AG09319 (cell line): ENCODE results near the gene HIPK2.

Experiments
- DNase-seq: peaks from one replicate; pipeline ENCODE4 v3.0.0-alpha.2; 2010; ENCODE audit warnings: low read depth; ENCODE audit errors: extremely low read depth
- CTCF ChIP-seq: IDR thresholded peaks from 2 replicates; pipeline ENCODE4 v1.5.1; 2011; ENCODE audit warnings: low read depth, mild to moderate bottlenecking, inconsistent platforms, low read length, moderate library complexity

The HIPK2 gene

DNA sequence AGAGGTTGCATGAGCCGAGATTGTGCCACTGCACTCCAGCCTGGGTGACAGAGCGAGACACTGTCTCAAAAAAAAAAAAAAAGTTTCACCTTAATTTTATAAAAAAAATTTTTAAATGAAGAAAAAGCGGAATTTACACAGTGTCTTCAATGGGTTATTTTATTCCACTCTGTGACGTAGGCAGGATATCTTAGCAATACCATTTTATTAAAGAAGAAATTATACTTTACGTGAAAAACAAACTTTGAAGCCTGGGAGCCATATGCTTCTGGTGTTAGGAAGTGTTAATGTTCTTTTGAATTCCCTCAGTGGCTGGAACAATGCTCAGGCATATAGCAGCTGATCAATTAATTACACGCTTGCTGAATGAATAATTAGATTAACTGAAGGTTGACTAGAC is 176.6 kb downstream of the HIPK2 start:
- no peak for DNase-seq
- TF ChIP-seq CTCF, result no peak

- TF ChIP-seq CTCF, result no peak
- DNase-seq, result no peak
These were observed 177.5 kb downstream of the HIPK2 start for GRCh38 chr7:139600306-139600705.

- TF ChIP-seq CTCF, result no peak
- no peak for DNase-seq
These were observed 179.2 kb downstream of the HIPK2 start for GRCh38 chr7:139598642-139599041.

GRCh38 chr7:139597028-139597427 is 180.8 kb downstream of the HIPK2 start:
- DNase-seq, result no peak
- no peak for TF ChIP-seq CTCF

- DNase-seq, result no peak
- TF ChIP-seq CTCF, result no peak
These were observed 181.2 kb downstream of the HIPK2 start for GRCh38 chr7:139596626-139597025.

GRCh38 chr7:139595806-139596205 is 182.0 kb downstream of the HIPK2 start:
- DNase-seq, result no peak
- no peak for TF ChIP-seq CTCF

DNA sequence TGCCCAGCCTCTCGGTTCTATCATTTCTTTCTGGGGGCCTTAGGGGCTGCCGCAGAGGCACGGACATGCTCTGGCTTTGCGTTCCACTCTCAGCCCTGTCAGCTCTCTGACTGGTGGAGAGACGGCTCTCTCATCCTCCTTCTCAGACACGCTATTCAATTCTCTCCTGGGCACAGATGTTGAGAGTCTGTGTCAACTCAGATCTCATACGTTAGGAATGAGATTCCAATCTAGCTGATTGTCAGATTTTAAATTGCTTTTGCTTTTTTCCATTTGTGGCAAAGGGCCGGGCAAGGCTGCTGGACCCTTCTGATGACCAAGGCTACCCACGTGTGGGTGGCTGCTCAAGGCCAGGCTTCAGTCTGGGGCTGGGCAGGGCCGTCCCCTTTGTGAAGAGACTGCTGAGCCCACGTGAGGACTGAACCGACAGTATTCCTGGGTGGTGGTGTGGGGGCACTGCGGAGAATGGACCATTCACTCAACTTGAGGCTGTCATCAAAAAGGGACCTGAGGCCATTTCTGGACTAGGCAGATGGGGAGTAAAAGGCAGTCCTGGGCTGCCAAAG is 182.8 kb downstream of the HIPK2 start:
- no peak for DNase-seq
- no peak for TF ChIP-seq CTCF
